Daoy (cell line): ENCODE data around the gene MRPS5. TPM values are rescaled to one million over a fixed set of nuclear protein-coding genes. Genes with fewer than 3 reads are reported as not detected.

ENCODE experiments used
- DNase-seq: peaks from one replicate; pipeline ENCODE4 v3.0.0-alpha.2; 2015; ENCODE audit warnings: low read depth
- total RNA-seq: library from RNA; depleted of rRNA; stranded (reverse); fragments of >200 nt; shearing (Covaris generic); gene quantifications from 2 replicates; pipeline ENCODE4 v1.2.3, GENCODE V29; 2014

Gene MRPS5
- total RNA-seq, 1 experiment from 2014 or later = 65.4 TPM

DNA sequence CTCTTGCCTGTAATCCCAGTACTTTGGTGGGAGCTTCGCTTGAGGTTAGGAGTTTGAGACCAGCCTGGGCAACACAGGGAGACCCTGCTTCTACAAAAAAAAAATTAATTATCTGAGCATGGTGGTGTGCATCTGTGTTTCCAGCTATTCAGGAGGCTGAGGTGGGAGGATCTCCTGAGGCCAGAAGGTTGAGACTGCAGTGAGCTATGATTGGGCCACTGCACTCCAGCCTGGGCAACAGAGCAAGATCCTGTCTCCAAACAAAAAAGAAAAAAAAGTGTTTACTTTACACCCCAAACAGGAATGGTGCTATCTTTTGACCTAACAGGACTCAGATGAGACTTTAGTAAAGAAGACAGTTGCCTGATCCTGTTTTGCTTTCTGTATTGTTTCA lies 60.5 kb downstream of the MRPS5 start:
- DNase-seq = no peak

DNA sequence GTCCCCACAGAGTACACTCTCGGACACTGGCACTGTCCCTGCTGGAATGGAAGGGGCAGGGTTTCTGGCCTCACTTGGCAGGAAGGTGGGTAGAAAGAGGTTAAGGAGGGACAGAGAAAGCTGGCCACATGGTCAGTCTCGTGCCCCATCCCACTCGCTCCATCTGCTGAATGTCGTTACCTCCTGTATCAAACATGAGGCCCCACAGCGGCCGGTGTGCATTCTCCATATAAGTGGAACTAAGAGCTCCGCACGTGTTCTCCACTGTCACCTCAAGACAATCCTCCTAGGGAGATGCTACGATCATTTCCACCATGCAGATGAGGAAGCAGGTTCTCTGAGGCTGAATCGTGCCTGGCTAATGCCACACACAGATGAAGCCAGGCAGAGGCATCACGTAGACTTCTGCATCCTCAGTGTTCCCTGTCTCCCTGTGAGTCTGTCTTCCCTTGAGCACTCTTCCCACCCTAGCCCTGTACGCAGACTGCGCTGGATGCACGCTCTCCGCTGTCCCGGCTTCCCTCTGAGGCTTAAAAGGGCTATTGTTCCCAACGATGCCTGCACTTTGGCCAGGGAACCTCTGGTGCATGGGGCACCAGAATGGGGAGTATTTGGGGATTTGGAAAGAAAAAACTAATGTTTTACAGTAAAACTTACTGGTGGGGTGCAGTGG lies 61.0 kb downstream of the MRPS5 start:
- DNase-seq = no peak

DNA sequence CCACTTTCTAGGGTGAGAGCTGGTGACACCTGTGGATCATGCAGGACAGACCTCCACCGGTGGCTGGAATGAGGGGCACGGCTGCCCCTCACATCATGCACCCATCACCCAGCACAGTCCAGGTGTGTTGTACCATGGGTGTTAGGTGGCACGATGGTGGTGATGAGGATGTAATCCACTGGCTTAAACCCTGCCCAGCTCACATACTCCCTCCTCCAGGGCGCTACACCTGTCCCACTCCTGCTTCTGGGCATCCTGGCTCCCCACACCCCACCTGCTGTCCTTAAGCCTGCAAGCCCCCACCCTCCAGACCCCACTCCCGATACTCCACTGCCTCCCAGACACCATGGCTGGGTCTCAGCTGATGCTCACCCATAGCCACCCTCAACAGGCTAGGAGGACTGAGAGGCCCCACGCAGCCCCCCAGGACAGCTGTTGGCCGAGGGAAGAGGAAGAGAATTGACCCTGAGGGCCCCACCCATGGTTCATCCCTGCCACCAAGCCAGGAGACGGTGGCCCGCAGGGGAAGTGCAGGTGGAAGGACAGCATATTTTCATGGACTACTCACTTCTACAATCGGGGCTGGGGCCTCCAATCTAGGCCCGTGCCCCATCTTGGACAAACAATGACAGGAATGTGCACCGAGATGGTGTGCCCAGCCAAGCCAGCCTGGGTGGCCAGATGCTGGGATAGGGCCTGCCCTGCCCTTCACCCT lies 61.8 kb downstream of the MRPS5 start:
- no peak for DNase-seq

DNA sequence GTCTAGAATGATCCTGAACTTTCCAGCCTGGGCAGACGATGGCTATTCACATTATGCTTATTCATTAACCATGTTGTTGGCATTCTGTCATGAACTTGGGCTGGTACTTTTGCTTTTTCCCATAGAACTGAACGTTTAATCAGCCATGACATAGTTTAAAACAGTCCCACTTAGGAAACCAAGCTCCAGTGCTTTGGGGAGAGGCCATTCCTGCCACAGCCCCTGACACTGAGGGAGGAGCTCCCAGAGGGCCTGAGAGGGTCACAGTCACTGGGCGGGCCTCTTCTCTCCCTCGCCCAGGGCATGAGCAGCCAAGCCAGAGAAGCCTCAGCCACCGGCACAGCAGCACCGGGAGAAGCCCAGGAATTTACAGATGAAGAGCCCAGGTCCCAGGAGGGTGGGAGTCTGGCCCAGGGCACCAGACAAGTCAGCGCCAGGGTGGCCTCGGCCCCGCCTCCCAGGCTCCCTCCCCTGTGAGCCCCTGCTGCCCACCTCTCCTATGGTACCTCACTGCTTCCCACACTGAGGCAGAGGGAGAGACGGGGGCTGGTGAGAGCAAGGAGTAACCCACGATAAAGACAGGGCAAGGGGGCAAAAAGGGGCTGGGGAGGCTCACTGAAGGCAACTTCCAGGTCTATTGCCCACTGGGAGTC lies 62.5 kb downstream of the MRPS5 start:
- no peak for DNase-seq

DNA sequence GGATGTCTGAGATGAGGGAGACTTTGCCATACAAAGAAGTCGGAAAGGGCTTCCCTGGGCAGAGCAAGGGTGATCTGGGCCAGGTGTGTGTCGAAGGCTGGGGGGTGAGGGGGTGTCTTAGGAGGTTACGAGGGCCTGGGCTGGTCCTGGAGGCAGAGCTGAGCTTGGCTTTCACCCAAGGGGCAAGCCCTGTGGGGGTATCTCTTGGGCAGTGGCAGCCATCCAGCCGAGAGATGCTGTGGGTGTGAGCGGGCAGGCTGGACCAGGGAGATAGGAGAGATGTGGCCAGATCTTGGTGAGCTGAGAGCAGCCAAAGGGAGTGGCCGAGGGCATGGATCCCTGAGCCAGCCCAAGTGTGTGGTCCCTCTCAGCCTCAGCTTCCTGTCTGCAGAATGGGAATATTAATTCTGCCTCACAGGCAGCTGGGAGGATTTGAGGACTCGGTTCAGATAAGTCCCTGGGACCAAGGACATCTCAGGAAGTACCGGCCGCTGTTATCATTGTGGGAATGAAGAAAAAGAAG lies 63.1 kb downstream of the MRPS5 start:
- DNase-seq = no peak

DNA sequence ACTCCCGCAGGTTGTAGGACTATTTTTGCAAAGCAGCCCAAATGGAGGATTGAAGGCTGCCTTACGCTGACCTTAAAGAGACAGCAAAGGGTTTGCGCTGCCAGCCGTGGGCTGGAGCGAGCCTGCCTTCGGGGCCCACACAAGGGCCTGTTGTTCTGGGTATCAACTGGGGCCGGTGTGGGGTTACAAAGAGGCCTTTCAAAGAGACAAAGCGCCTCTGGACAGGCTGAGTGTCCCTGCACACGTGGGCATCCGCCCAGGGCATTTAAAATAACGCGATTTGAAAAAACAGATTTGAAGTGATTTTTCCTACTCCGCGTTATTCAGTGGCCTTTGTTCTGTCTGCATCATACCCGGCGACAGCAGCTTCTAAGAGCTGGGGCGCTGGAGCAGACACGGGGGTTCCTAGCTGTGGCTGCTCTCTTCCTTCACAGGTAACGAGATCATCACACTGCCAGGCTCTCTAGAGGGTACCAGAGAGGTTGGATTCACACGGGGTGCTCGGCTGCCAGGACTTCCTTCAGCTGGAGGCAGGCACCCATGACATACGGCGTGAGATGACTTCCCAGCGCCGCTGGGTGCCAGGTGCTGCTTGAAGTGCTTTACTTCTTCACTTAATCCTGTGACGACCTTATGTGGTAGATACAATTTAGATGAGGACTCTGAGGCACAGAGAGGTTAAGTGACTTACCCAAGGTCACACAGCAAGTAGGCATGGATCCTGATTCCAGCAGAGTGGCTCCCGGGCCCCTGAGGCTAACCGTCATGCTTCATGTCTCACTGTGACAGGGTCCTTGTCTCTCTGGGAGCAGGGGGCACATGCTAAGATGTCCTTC lies 63.9 kb downstream of the MRPS5 start:
- DNase-seq = no peak

DNA sequence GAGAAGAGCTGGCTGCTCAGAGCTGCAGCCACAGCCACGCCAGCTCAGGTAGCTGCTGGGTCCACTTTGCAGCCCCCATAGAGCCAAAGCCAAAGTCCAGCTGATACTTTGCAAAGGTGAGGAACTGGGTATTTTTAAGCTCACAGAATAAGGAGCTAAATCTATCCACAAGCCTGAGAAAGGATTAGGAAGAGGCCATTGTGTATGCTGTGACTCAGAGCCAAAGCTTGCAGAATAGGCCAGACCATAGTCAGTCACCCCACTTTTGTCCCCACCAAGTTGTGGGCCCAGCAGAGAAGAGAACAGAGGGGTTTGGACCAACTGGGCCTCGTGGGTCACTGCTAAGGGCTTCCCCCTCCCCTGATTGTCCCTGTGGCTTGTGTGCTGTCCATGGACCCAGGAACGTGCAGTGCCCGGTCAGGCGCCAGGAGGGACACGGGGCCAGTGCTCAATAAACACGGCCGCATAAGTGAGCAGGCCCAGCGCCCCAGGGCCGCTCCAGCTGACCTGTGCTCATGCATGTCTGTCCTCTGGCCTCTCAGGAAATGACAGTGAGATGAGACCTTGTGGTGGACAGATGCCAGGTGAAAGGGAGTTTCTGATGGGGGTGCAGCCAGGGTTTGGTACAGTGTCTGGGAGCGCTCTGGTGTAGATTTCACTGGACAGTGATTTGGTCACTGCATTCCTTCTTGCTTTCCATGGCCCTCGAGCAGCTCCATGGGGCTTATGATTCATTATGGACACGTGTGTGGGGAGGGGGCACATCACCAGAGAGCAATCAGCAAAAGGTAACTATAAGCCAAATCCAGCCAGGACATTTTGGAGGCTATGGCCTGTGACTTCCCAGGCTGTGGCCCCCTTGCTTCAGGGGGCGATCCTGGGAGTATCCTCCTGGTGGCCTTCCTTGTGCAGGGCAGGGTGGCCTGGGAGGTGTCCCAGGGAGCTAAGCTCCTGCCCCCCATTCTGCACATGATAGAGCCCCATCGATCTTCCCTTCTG lies 64.8 kb downstream of the MRPS5 start:
- DNase-seq = no peak

DNA sequence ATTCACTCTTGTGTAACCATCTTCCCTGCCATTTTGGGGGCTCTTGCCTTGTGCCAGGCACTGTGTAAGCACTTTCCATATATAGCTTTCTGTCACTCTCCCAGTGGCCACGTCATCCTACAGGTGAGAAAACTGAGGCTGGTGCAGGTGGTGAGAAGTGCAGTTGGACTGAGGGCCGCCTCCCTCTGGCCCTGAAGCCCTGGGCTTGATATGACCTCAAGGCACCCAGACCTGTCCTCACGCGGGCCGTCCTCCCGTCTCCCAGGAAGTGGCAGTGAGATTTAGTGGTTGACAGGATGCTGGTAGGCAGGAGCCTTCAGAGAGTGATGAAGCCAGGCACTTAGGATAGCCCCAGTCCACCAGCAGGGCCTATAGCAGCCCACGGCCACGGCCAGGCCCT lies 65.6 kb downstream of the MRPS5 start:
- DNase-seq = no peak

DNA sequence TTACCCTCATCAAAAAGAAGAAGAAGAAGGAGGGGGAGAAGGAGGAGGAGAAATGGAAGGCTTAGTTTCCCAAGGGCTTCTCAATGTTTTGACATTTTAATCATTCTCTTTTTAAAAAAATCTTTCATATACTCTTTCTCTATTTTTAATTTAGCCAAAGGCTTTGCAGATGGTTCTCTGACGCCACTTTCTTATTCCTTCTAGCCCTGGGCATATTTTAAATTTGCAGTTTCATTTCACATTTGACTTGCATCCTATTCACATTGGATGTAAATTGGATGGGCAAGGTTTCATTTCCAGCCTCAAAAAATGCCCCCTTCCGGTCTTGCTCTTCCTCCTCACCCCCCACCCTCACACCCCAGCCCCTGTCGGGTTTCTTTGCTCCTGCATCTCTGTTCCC lies 66.3 kb downstream of the MRPS5 start:
- DNase-seq = no peak

DNA sequence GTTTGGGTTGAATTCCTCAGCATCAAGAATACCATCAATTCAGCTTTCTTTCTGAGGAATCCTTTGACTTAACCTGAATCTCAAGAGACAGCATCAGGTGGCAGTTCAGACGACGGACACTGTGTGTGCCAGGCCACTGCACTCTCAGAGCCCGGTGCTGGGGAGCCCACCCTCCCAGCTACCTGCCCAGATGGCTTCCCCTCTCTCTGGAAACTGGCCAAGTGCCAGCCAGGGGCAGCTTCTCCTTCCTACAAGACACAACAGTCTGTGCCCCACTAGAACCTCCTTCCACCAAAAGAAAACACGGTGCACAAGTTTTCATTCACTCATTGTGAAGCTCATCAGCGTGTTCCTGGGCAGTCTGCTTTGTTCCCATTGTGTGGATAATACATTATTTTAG lies 67.6 kb downstream of the MRPS5 start:
- no peak for DNase-seq

DNA sequence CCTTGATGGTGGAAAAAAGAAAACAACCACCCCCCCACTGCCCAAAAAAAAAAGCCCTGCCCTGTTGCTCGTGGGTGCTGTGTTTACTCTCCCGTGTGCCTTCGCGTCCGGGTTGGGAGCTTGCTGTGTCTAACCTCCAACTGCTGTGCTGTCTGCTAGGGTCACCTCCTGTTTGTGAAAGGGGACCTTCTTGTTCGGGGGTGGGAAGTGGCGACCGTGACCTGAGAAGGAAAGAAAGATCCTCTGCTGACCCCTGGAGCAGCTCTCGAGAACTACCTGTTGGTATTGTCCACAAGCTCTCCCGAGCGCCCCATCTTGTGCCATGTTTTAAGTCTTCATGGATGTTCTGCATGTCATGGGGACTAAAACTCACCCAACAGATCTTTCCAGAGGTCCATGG lies 68.1 kb downstream of the MRPS5 start:
- DNase-seq = peak; percentile 33

DNA sequence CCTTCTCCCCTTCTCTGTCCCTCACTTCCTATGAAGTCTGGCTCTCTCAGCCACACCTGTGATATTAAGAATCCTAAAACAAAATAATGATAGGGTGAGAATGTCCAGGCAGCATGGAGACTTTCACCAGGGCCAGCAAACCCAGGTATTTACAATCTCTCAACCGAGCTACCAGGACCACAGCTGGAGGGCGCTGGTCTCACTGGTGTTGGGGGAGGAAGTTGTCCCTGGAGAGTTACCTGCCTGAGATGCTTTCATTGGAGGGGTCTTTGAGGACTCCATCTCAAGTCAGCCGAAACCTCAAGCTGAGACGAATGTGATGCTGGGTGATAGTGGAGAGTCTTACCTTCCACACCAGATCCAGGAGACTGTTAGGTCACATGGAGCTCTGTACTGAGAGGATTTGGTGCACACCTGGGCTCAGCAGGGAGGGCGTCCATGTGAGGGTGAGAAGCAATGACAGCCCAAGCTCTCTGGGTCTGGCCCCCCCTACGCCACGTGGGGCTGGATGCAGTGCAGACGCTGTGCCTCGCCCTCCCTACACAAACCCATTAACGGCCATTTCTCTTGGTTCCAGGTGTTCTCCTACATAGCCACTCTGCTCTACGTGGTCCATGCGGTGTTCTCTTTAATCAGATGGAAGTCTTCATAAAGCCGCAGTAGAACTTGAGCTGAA lies 68.7 kb downstream of the MRPS5 start:
- DNase-seq = no peak

DNA sequence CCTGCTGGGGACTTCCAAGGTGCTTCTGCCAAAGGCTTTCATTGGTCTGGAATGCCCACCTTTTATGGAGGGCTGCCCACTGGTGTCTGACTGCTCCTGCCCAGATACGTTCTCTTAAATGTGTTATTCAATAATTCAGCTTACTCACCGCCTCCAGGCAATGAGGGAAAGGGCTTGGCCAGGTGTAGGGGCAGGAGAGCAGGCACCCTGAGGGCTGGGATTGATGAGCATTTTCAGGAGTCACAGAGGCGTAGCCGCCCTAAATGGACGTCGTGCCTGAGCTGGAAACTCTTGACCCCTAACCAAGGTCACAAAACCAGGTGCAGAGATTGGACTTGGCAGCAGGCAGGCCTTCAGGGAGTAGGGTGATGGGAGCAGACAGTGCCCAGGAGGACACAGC lies 69.3 kb downstream of the MRPS5 start:
- no peak for DNase-seq

DNA sequence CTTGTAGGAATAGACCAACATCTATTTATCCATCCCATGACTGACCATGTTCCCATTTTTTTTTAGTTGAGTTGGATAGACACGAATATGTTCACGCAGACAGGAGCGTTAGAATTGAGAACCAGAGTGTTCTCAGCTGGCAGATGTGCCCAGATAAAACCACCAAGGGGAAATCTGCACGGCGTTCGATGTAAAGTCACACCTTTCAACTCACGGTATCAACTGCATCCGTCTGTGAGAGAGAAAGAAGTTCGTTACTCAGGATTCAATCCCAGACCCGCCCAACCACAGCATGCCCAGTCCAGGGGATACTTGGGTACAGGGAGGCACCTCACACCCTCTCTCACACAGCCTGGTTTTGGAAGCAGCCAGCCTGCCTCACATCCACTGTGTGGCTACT lies 70.0 kb downstream of the MRPS5 start:
- no peak for DNase-seq

DNA sequence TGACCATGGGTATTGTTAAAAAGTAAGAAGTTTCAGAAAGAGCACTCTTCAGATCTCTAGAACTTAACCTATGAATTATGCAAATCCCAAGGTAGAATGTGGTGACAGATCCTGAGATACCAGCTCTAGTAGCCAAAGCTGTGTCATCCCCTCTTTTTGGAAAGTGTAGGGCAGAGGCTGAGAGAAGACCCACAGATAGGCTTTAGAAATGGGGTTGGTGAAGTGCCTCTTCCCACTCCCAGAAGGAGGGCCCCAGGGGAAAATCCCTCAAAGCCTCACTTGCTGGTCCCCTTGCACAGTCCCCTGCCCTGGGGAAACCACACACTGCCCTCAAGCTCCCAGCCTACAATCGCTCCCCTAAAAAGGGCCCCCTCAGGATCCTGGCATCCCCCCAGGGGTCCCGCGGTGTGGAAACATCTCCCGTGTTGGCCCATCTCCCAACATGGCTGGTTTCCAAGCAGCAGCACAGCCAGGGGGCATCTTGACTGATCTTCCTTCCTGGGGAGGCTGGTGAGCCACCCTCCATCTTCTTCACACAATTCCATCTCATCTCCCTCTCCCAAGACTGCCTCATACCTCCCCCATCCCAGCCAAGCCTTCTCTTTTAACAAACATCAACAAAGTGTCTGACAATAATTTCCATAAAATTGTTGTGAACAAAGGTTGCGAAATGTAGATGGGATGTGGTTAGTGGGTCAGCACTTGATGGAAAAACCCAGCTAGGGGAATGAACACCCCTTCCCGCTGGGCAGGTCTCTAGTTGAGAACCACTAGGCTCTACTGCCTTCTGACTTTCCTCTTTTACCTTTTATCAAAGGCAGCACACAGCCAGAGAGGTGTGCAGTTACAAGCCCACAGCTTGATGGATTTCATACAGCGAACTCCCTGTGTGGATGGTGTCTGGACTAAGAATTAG lies 71.0 kb downstream of the MRPS5 start:
- no peak for DNase-seq

DNA sequence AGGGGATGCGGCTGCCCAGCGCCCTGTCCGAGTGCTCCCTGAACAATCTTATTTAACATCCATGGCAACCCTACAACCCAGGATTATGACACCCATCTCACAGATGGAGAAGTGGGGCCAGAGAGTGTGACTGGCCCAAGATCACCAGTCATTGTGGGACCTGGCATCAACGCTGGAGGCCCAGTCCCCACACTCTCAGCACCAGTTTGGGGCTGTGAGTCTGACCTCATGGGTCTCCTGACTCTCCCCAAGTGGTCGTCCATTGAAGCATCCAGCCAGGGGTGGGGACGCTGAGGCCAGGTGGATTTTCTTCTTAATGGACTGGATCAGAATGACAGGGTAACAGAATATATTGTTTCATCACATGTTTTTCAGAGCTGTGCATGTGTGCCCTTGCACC lies 71.6 kb downstream of the MRPS5 start:
- no peak for DNase-seq

DNA sequence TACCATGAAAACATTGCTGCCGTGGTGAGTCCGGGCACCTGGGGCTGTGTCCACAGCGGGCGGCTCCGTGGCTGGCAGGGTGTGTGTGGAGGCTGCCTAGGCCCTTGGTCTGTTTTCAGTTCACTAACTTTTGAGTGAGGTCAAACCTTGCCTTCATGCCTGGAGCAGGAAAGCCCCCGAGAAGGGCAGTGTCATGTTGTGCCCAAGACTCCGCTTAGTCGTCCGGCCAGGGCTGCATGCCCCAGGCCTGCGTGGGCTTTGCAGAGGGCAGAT lies 72.0 kb downstream of the MRPS5 start:
- no peak for DNase-seq

DNA sequence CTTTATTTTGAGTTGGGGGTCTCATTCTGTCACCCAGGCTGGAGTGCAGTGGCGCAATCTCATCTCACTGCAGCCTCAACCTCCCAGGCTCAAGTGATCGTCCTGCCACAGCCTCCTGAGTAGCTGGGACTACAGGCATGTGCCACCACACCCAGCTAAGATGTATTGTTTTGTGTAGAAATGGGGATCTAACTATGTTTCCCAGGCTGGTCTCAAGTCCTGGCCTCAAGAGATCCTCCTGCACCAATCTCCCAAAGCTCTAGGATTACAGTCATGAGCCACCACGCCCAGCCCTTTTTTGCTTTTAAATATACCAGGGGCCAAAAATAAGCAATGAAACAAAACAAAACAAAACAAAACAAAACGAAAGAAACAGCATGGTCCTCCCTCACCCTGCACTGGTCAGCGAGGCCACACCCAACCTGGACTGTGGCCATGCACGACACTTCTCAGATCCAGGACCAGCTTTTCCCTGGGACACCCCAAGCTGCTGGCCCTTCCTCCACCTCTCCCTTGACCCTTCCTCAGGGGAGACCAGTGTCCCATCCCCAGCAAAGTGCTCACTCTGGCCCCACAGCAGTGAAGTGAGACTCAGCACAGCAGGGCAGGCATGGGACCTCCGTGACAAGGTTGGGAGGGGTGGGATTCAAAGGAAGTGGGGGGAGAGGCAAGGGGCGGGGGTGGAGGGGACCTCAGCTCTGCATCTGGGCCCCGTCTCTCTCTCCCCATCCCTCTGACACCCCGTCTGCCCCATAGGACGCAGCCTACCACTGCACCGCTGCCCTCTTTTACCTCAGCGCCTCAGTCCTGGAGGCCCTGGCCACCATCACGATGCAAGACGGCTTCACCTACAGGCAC lies 72.6 kb downstream of the MRPS5 start:
- no peak for DNase-seq
